DOHH2 (cell line): ENCODE measurements around the gene ETV5.

Experiments
- H3F3A ChIP-seq: fragments of 200-600 bp; sonication (generic), shearing (Covaris generic); 2 replicates; pipeline ENCODE4 v1.6.0; 2016; ENCODE audit warnings: antibody characterized with exemption, mild to moderate bottlenecking; ENCODE audit not compliant: control insufficient read depth, insufficient read depth
- H3K27ac ChIP-seq: fragments of 200-600 bp; sonication (generic); 2 replicates; pipeline ENCODE4 v1.5.1; 2014; ENCODE audit warnings: low read depth, mild to moderate bottlenecking, low read length, moderate library complexity
- H3K27me3 ChIP-seq: fragments of 200-600 bp; sonication (generic); 2 replicates; pipeline ENCODE4 v1.6.1; 2014; ENCODE audit warnings: mild to moderate bottlenecking, low read length, mixed read lengths; ENCODE audit not compliant: control insufficient read depth
- H3K36me3 ChIP-seq: fragments of 200-600 bp; sonication (generic); 2 replicates; pipeline ENCODE4 v1.6.1; 2014; ENCODE audit warnings: mild to moderate bottlenecking, low read length, moderate library complexity, mixed read lengths; ENCODE audit not compliant: control insufficient read depth
- H3K4me1 ChIP-seq: fragments of 200-600 bp; sonication (generic); 2 replicates; pipeline ENCODE4 v1.6.1; 2014; ENCODE audit warnings: mild to moderate bottlenecking, low read length, mixed read lengths; ENCODE audit not compliant: control insufficient read depth
- H3K4me2 ChIP-seq: fragments of 200-600 bp; sonication (generic); 2 replicates; pipeline ENCODE4 v1.6.0; 2014; ENCODE audit warnings: mild to moderate bottlenecking, low read length, moderate library complexity
- H3K4me3 ChIP-seq: fragments of 200-600 bp; sonication (generic); 2 replicates; pipeline ENCODE4 v1.5.1; 2014; ENCODE audit warnings: mild to moderate bottlenecking, low read length, mixed read lengths
- H3K79me2 ChIP-seq: fragments of 200-600 bp; sonication (generic); 2 replicates; pipeline ENCODE4 v1.6.1; 2014; ENCODE audit warnings: mild to moderate bottlenecking, low read length, mixed read lengths; ENCODE audit not compliant: control insufficient read depth
- H3K9me2 ChIP-seq: fragments of 200-600 bp; sonication (generic); replicated peaks from 2 replicates; pipeline ENCODE4 v1.6.1; 2014; ENCODE audit warnings: mild to moderate bottlenecking, low read length, mixed read lengths; ENCODE audit not compliant: control insufficient read depth
- H3K9me3 ChIP-seq: fragments of 200-600 bp; sonication (generic); 2 replicates; pipeline ENCODE4 v1.6.1; 2014; ENCODE audit warnings: antibody characterized with exemption, low read length, mixed read lengths; ENCODE audit not compliant: control insufficient read depth, insufficient read depth
- H4K20me1 ChIP-seq: fragments of 200-600 bp; sonication (generic); 2 replicates; pipeline ENCODE4 v1.6.0; 2014; ENCODE audit warnings: low read depth, mild to moderate bottlenecking, antibody characterized with exemption, low read length, moderate library complexity; ENCODE audit not compliant: control insufficient read depth, insufficient read depth
- EZH2phosphoT487 ChIP-seq: fragments of 200-600 bp; sonication (generic); IDR thresholded peaks from 2 replicates; pipeline ENCODE4 v1.6.1; 2017; ENCODE audit warnings: borderline replicate concordance, mild to moderate bottlenecking, antibody characterized with exemption, low read length, moderate library complexity, mixed read lengths
- TF ChIP-seq, protein P1 (sequence below): fragments of 200-600 bp; sonication (generic); IDR thresholded peaks from one replicate; pipeline ENCODE4 v1.5.1; 2014; ENCODE audit warnings: antibody characterized with exemption, mild to moderate bottlenecking, low read depth, low read length; ENCODE audit not compliant: poor library complexity, severe bottlenecking

Gene ETV5

DNA sequence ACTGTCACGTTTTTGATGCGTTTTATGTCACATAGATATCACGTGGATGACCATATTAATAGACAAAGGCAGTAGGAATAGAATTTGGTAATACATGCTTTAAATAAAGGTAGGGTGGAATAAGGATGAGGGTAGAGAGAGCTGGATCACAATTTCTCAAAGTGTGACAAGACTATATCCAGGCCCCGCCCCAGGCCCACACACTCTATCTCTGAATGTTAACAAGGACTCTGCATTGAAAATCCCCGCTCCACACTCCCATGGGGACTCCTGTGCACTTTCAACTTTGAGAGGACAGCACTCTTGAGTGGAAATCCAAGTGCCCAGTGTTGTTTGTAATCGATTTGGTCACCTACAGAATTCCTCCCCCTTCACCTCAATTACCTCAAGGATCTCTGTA is 31.4 kb downstream of the ETV5 start:
- TF ChIP-seq EZH2phosphoT487, result no peak
- TF ChIP-seq, protein P1, sequence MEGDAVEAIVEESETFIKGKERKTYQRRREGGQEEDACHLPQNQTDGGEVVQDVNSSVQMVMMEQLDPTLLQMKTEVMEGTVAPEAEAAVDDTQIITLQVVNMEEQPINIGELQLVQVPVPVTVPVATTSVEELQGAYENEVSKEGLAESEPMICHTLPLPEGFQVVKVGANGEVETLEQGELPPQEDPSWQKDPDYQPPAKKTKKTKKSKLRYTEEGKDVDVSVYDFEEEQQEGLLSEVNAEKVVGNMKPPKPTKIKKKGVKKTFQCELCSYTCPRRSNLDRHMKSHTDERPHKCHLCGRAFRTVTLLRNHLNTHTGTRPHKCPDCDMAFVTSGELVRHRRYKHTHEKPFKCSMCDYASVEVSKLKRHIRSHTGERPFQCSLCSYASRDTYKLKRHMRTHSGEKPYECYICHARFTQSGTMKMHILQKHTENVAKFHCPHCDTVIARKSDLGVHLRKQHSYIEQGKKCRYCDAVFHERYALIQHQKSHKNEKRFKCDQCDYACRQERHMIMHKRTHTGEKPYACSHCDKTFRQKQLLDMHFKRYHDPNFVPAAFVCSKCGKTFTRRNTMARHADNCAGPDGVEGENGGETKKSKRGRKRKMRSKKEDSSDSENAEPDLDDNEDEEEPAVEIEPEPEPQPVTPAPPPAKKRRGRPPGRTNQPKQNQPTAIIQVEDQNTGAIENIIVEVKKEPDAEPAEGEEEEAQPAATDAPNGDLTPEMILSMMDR, result no peak
- Histone ChIP-seq H3K27me3 (peaks cover 14% of the 10 kb centered on the region; the same call in 1 of the 2 replicates), H3K36me3 (no peaks in the 10 kb centered on the region), H3K4me3 (no peak overlapping the region), H3K4me2 (no peak overlapping the region), H3K9me3 (0 out of 2 replicates have a peak, but pooled peaks cover 2% of the 10 kb centered on the region), H3K9me2 (no peaks in the 10 kb centered on the region), H3K27ac (no peak overlapping the region), H4K20me1 (no peaks in the 10 kb centered on the region), H3F3A (no peaks in the 10 kb centered on the region), H3K4me1 (no peaks in the 10 kb centered on the region), H3K79me2 (no peaks in the 10 kb centered on the region)

DNA sequence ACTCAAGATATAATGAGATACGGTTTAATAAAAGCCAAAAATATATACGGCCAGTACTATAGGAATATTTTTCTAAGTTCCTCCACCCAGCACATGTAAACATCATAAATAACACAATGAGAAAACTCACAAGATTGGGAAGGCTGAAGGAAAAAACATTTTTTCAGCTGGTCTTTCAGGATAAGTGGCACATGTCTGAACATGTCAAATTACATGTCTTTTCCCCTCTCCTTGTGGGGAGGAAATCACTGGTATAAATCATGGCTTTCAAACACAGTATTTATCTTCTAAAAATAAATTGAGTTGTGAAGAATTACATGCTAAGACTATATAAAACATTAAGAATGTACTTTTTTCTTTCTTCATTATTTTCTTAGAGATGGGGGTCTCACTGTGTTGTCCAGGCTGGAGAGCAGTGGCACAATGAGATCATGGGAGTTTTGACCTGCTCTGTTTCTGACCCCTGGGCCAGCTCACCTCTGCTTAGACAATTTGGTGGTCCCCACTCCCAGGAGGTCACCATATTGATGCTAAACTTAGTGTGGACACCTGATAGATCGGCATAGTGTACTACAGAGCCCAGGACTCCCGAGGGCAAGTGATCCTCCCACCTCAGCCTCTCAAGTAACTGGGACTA is 32.8 kb downstream of the ETV5 start:
- no peaks in the 10 kb centered on the region for H3K79me2 ChIP-seq
- no peaks in the 10 kb centered on the region for H3K4me1 ChIP-seq
- no peak overlapping the region for H3K27ac ChIP-seq

DNA sequence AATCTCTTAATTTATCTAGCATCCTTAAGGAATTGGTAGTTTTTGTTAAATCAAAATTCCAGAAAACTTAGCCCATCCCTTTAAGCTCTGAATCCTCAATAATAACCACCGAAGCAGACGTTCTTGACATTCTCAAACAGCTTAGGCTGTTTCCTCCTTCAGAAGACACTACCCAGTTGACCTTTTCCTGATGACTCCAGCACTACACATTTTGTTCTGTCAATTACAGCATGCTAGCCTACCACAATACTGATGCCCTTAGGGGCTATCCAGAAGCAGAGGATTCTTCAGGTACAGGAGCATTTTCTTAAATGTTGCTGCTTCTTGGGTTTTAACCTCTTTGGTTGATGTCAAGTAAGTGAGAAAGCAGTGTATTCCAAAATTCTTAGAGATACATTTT is 33.4 kb downstream of the ETV5 start:
- Histone ChIP-seq H3K27ac (no peak overlapping the region), H3K4me1 (no peaks in the 10 kb centered on the region), H3K79me2 (no peaks in the 10 kb centered on the region), H3K36me3 (no peaks in the 10 kb centered on the region), H3K9me3 (0 out of 2 replicates have a peak, but pooled peaks cover 2% of the 10 kb centered on the region), H3K9me2 (no peaks in the 10 kb centered on the region), H3K27me3 (peaks cover 9% of the 10 kb centered on the region; the same call in 1 of the 2 replicates), H3F3A (no peaks in the 10 kb centered on the region), H4K20me1 (no peaks in the 10 kb centered on the region), H3K4me2 (no peak overlapping the region), H3K4me3 (no peak overlapping the region)
- TF ChIP-seq, protein P1, result no peak
- no peak for TF ChIP-seq EZH2phosphoT487

More for the DNA sequence above, 32.8 kb downstream of the ETV5 start:
- no peaks in the 10 kb centered on the region for H3K9me2 ChIP-seq
- H3K9me3 ChIP-seq, result 0 out of 2 replicates have a peak, but pooled peaks cover 2% of the 10 kb centered on the region
- H3K4me2 ChIP-seq, result no peak overlapping the region
- no peaks in the 10 kb centered on the region for H4K20me1 ChIP-seq
- peaks cover 12% of the 10 kb centered on the region; the same call in 1 of the 2 replicates for H3K27me3 ChIP-seq
- no peak overlapping the region for H3K4me3 ChIP-seq
- TF ChIP-seq, protein P1, result no peak
- TF ChIP-seq EZH2phosphoT487, result no peak
- no peaks in the 10 kb centered on the region for H3F3A ChIP-seq
- no peaks in the 10 kb centered on the region for H3K36me3 ChIP-seq
